ENCODE data around the gene EIF3I. TPM values are rescaled to one million over a fixed set of nuclear protein-coding genes. Genes with fewer than 3 reads are reported as not detected.
A peak's percentile ranks its signal among the peaks of the same experiment; 100 is the strongest.

The EIF3I gene
- total RNA-seq, 6 experiments from 2014 or later = 67.5 to 130 (median 71.9) TPM

DNA sequence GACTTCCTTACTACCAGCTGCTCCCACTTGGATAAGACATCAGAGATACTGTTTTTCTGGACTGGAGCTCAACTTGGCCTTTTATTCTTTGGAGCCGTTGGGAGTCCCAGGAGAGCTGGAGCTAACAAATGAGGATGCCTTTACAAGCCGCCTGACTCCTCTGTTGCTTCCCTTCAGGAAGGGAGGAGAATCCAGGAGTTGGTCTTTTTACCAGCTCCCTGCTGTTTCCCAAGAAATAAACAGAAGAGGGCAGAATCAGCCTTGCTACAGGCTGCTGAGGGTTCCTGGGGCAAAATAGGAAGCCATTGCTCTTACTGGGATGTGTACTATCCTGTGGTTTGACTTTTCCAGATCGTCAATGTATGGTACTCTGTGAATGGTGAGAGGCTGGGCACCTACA, 1.5 kb downstream of the EIF3I start:
- no peaks in the 10 kb centered on the region for H3K27me3 ChIP-seq
- WGBS (ENCODE audit: insufficient coverage, low coverage, low lambda C conversion rate, missing lambda C conversion rate) = 58% methylated on average over 2 of the region's 3 CpGs
- no peaks in the 10 kb centered on the region for H3K9me3 ChIP-seq
- TF ChIP-seq, protein P1, sequence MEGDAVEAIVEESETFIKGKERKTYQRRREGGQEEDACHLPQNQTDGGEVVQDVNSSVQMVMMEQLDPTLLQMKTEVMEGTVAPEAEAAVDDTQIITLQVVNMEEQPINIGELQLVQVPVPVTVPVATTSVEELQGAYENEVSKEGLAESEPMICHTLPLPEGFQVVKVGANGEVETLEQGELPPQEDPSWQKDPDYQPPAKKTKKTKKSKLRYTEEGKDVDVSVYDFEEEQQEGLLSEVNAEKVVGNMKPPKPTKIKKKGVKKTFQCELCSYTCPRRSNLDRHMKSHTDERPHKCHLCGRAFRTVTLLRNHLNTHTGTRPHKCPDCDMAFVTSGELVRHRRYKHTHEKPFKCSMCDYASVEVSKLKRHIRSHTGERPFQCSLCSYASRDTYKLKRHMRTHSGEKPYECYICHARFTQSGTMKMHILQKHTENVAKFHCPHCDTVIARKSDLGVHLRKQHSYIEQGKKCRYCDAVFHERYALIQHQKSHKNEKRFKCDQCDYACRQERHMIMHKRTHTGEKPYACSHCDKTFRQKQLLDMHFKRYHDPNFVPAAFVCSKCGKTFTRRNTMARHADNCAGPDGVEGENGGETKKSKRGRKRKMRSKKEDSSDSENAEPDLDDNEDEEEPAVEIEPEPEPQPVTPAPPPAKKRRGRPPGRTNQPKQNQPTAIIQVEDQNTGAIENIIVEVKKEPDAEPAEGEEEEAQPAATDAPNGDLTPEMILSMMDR (IDR thresholded peaks at IDR 0.05) = no peak
- TF ChIP-seq POLR2A (IDR thresholded peaks at IDR 0.05) = no peak
- ATAC-seq = no peak
- peaks cover 0 to 30% (median 15%) of the 10 kb centered on the region in 4 donors for H3K4me1 ChIP-seq
- H3K27ac ChIP-seq = peak overlapping the region; percentile 28 to 81 (median 74)
- intact Hi-C loops (cut with DNase I) = no loop called here
- H3K4me3 ChIP-seq = no peak overlapping the region
- DNase-seq = no peak
- peaks cover 0 to 41% (median 20%) of the 10 kb centered on the region in 4 donors for H3K36me3 ChIP-seq

DNA sequence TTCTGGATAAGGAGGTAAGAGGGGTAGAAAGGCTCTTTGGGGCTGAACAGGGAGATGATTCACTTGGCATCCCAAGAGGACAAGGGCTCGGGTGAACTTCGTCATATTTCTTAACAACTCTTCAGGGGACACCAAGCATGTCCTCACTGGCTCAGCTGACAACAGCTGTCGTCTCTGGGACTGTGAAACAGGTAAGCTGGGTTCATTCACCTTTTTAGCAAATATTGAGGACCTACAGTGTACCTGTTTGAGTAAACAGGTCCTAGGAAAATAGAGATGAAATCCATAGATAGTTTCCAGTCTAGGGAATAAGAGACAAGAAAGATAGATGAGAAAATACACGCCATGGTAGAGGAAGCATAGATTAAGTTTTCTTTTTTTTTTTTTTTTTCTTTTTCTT, 2.1 kb downstream of the EIF3I start:
- peak overlapping the region in 2 of 3 donors; percentile 74 to 81 for H3K27ac ChIP-seq
- no peak for DNase-seq
- no peaks in the 10 kb centered on the region for H3K9me3 ChIP-seq
- intact Hi-C loops (cut with DNase I) = no loop called here
- H3K4me3 ChIP-seq = no peak overlapping the region
- peaks cover 0 to 30% (median 15%) of the 10 kb centered on the region in 4 donors for H3K4me1 ChIP-seq
- peaks cover 0 to 47% (median 24%) of the 10 kb centered on the region in 4 donors for H3K36me3 ChIP-seq
- peak; percentile 50 to 73 (median 60) for ATAC-seq
- TF ChIP-seq, protein P1 (IDR thresholded peaks at IDR 0.05) = no peak
- no peaks in the 10 kb centered on the region for H3K27me3 ChIP-seq
- 31% methylated on average over 4 of the region's 4 CpGs for WGBS (ENCODE audit: insufficient coverage, low coverage, low lambda C conversion rate, missing lambda C conversion rate)

DNA sequence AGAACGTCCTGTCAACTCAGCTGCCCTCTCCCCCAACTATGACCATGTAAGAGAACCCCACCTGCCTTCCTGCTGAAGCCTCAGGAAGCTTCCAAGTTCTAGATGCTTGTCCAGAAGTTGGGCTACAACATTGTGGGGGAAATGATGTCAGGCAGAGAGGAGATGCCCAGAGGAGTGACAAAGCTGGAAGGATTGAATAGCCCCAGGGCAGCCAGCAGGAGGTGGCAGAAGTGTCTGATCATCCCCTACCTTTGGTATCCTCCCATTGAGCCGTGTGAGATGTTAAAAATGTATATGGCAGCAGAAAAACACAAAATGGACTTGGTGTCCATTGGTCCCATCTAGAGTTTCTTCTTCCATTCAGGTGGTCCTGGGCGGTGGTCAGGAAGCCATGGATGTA, 6.6 kb downstream of the EIF3I start:
- no peak for DNase-seq
- intact Hi-C loops (cut with DNase I) = no loop called here
- 83% methylated on average over 2 of the region's 3 CpGs for WGBS (ENCODE audit: insufficient coverage, low coverage, low lambda C conversion rate, missing lambda C conversion rate)
- no peaks in the 10 kb centered on the region for H3K27me3 ChIP-seq
- H3K4me1 ChIP-seq = peaks cover 0 to 11% (median 3%) of the 10 kb centered on the region in 4 donors
- no peaks in the 10 kb centered on the region for H3K9me3 ChIP-seq
- H3K36me3 ChIP-seq = peaks cover 0 to 74% (median 39%) of the 10 kb centered on the region in 4 donors
- no peak overlapping the region for H3K27ac ChIP-seq
- ATAC-seq = no peak
- TF ChIP-seq, protein P1 (IDR thresholded peaks at IDR 0.05) = no peak
- TF ChIP-seq POLR2A (IDR thresholded peaks at IDR 0.05) = no peak
- no peak overlapping the region for H3K4me3 ChIP-seq

DNA sequence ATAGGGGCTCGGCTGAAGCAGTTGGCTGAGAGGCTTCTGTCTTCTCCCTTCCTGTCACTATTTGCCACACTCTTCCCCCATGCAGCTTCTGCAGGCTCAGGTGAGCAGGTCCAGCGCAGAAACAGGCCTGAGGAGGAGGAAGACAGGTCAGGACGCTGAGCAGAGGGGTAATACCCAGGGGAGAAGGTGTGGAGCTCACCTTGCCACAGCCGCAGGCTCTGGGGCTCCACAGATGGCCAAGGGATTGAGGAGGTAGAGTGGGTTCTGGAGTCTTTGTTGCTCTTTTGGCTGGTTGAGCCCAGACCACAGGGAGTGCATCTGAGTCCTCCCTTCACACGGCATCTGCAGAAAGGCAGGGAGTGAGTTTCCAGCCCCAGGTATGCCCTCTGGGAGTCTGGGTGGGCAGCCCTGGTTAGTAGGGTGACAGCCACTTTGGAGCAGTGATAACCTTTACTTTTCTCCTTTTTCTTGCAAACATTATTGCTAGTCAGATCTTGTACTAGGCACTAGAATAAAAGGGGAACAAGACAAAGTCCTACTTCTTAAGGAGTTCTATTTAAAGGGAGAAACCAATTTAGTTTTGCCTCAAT, 9.7 kb downstream of the EIF3I start:
- Histone ChIP-seq H3K27me3 (no peaks in the 10 kb centered on the region), H3K9me3 (no peaks in the 10 kb centered on the region), H3K4me3 (no peak overlapping the region), H3K27ac (no peak overlapping the region), H3K4me1 (no peaks in the 10 kb centered on the region), H3K36me3 (peaks cover 0 to 51% (median 26%) of the 10 kb centered on the region in 4 donors)
- TF ChIP-seq POLR2A (IDR thresholded peaks at IDR 0.05) = no peak
- TF ChIP-seq, protein P1 (IDR thresholded peaks at IDR 0.05) = no peak
- peak in 1 of 4 donors; percentile 10 for ATAC-seq
- no peak for DNase-seq
- intact Hi-C loops (cut with DNase I) = loop anchor here in 1 of 2 donors (10.0 kb wide), 1 partner anchor 73 kb away; no protein-coding TSS in a partner anchor
- WGBS (ENCODE audit: insufficient coverage, low coverage, low lambda C conversion rate, missing lambda C conversion rate) = no CpG with 5 or more reads among the region's 5 CpGs
